ENCODE measurements around the gene TBC1D23. TPM values are rescaled to one million over a fixed set of nuclear protein-coding genes. Genes with fewer than 3 reads are reported as not detected.
"Not testable (repeated sequence)": the region's sequence is repeated elsewhere in the genome, so short reads cannot be mapped to it uniquely, and the experiment has no call there.

The TBC1D23 gene
- total and polyA plus RNA-seq, 7 experiments from 2014 or later = 14.0 to 42.4 (median 31.9) TPM

DNA sequence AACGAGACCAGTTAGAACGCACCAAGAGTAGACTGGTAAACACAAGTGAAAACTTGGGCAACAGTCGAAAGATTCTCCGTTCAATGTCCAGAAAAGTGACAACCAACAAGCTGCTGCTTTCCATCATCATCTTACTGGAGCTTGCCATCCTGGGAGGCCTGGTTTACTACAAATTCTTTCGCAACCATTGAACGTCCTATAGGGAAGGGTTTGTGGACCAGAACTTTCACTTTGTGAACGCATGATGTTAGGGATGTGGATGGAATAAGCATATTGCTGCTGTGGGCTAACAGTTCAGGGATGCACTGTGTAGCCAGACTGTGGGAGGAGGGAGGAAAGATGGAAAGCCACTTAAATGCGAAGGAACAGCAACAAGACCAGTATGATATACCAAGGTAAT is 34.9 kb upstream of the TBC1D23 start:
- Mint-ChIP-seq H3K27ac (no peak overlapping the region), H3K27me3 (peaks cover 0 to 6% (median 0%) of the 10 kb centered on the region in 5 donors), H3K4me3 (no peak overlapping the region), H3K36me3 (peaks cover 0 to 2% (median 0%) of the 10 kb centered on the region in 5 donors), H3K9me3 (peaks cover 0 to 2% (median 0%) of the 10 kb centered on the region in 11 donors), H3K4me1 (peaks cover 4 to 14% (median 6%) of the 10 kb centered on the region in 7 donors)
- ATAC-seq = no peak
- intact Hi-C loops (cut with micrococcal nuclease) = no loop called here
- Histone ChIP-seq H3K4me3 (ENCODE audit: low read length) (no peak overlapping the region), H3K27me3 (ENCODE audit: control insufficient read depth in 2 of 2, insufficient read depth in 2 of 2, low read length in 2 of 2) (no peaks in the 10 kb centered on the region), H3K4me1 (ENCODE audit: control insufficient read depth in 2 of 2, insufficient read depth in 2 of 2, low read length in 2 of 2) (no peaks in the 10 kb centered on the region), H3K27ac (ENCODE audit: low read depth, low read length) (no peak overlapping the region), H3K9me3 (ENCODE audit: control insufficient read depth in 2 of 3, low read length in 3 of 3) (no peaks in the 10 kb centered on the region), H3K36me3 (ENCODE audit: control insufficient read depth in 2 of 3, insufficient read depth in 3 of 3, low read length in 3 of 3) (no peaks in the 10 kb centered on the region)
- ChIA-PET CTCF (interaction anchor here (0.6 kb wide), 2 partner anchors 1078 to 1728 kb away, joined by 3 to 5 read pairs; partner anchors contain the start of gene OR5K2), POLR2A (no interaction called here)
- DNase-seq = no peak

DNA sequence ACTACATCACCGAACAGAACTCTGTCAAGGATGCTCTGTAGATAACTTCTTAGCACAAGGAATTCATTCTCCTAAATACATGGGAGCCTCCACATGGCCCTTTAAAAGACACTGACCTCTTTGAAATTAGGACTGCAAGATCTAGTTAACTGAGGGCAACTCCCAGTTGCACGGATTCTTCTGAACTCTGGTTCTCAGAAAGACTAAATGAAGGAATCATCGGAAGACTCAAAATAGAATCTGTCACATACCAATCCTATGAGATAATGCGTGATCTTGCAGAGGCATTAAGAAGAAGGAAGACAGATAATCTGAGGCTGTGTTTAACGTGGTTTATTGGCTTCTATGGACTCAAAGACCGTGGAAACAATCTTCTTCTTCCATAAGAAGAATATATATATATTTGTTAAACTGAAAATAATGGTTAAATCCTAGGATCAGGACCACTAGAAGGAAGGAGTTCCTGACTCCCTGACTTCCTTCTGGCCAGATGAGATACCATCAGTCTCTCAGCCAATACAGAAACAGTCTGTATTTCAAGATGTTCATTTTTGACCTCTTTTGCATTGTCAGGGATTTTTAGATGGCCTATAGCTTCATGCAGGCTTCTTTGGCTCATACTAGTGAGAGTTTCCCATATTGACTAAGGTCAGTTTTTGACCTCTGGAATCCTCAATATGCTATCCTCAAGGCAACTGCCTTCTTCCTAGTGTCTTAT is 33.9 kb upstream of the TBC1D23 start:
- Mint-ChIP-seq H3K27me3 (peaks cover 0 to 3% (median 0%) of the 10 kb centered on the region in 5 donors), H3K27ac (no peak overlapping the region), H3K9me3 (peaks cover 0 to 2% (median 0%) of the 10 kb centered on the region in 11 donors), H3K4me3 (no peak overlapping the region), H3K36me3 (peaks cover 0 to 2% (median 0%) of the 10 kb centered on the region in 5 donors), H3K4me1 (peaks cover 4 to 13% (median 6%) of the 10 kb centered on the region in 7 donors)
- Histone ChIP-seq H3K27me3 (ENCODE audit: control insufficient read depth in 2 of 2, insufficient read depth in 2 of 2, low read length in 2 of 2) (no peaks in the 10 kb centered on the region), H3K27ac (ENCODE audit: low read depth, low read length) (no peak overlapping the region), H3K4me1 (ENCODE audit: control insufficient read depth in 2 of 2, insufficient read depth in 2 of 2, low read length in 2 of 2) (no peaks in the 10 kb centered on the region), H3K36me3 (ENCODE audit: control insufficient read depth in 2 of 3, insufficient read depth in 3 of 3, low read length in 3 of 3) (no peaks in the 10 kb centered on the region), H3K9me3 (ENCODE audit: control insufficient read depth in 2 of 3, low read length in 3 of 3) (no peaks in the 10 kb centered on the region), H3K4me3 (ENCODE audit: low read length) (no peak overlapping the region)
- ChIA-PET POLR2A (no interaction called here), CTCF (interaction anchor here (0.6 kb wide), 2 partner anchors 1077 to 1729 kb away, joined by 3 to 5 read pairs; partner anchors contain the start of gene OR5K2)
- no peak for DNase-seq
- intact Hi-C loops (cut with micrococcal nuclease) = no loop called here
- no peak for ATAC-seq

GRCh38 chr3:100227511-100227921 is 33.3 kb upstream of the TBC1D23 start:
- H3K36me3 Mint-ChIP-seq = peaks cover 0 to 2% (median 0%) of the 10 kb centered on the region in 5 donors
- no peak overlapping the region for H3K27ac Mint-ChIP-seq
- H3K4me1 Mint-ChIP-seq = peaks cover 4 to 13% (median 6%) of the 10 kb centered on the region in 7 donors
- ChIA-PET CTCF (no interaction called here), POLR2A (no interaction called here)
- Histone ChIP-seq H3K9me3 (ENCODE audit: control insufficient read depth in 2 of 3, low read length in 3 of 3) (no peaks in the 10 kb centered on the region), H3K27me3 (ENCODE audit: control insufficient read depth in 2 of 2, insufficient read depth in 2 of 2, low read length in 2 of 2) (no peaks in the 10 kb centered on the region), H3K27ac (ENCODE audit: low read depth, low read length) (no peak overlapping the region), H3K4me1 (ENCODE audit: control insufficient read depth in 2 of 2, insufficient read depth in 2 of 2, low read length in 2 of 2) (no peaks in the 10 kb centered on the region), H3K36me3 (ENCODE audit: control insufficient read depth in 2 of 3, insufficient read depth in 3 of 3, low read length in 3 of 3) (no peaks in the 10 kb centered on the region), H3K4me3 (ENCODE audit: low read length) (no peak overlapping the region)
- H3K9me3 Mint-ChIP-seq = peaks cover 0 to 2% (median 0%) of the 10 kb centered on the region in 11 donors
- no peak overlapping the region for H3K4me3 Mint-ChIP-seq
- no peak for DNase-seq
- intact Hi-C loops (cut with micrococcal nuclease) = no loop called here
- ATAC-seq = no peak
- peaks cover 0 to 5% (median 0%) of the 10 kb centered on the region in 5 donors for H3K27me3 Mint-ChIP-seq

GRCh38 chr3:100228247-100228646 is 32.5 kb upstream of the TBC1D23 start:
- no peaks in the 10 kb centered on the region for H3K27me3 ChIP-seq (ENCODE audit: control insufficient read depth in 2 of 2, insufficient read depth in 2 of 2, low read length in 2 of 2)
- no peaks in the 10 kb centered on the region for H3K4me1 ChIP-seq (ENCODE audit: control insufficient read depth in 2 of 2, insufficient read depth in 2 of 2, low read length in 2 of 2)
- H3K9me3 ChIP-seq (ENCODE audit: control insufficient read depth in 2 of 3, low read length in 3 of 3) = no peaks in the 10 kb centered on the region
- no peak for DNase-seq
- H3K36me3 ChIP-seq (ENCODE audit: control insufficient read depth in 2 of 3, insufficient read depth in 3 of 3, low read length in 3 of 3) = no peaks in the 10 kb centered on the region
- Mint-ChIP-seq H3K9me3 (peaks cover 0 to 2% (median 0%) of the 10 kb centered on the region in 11 donors), H3K27me3 (peaks cover 0 to 6% (median 0%) of the 10 kb centered on the region in 5 donors), H3K4me3 (no peak overlapping the region), H3K36me3 (peaks cover 0 to 2% (median 0%) of the 10 kb centered on the region in 5 donors), H3K27ac (peak overlapping the region in 2 of 9 donors; percentile 6 to 16), H3K4me1 (peaks cover 4 to 13% (median 6%) of the 10 kb centered on the region in 7 donors)
- no peak overlapping the region for H3K27ac ChIP-seq (ENCODE audit: low read depth, low read length)
- intact Hi-C loops (cut with micrococcal nuclease) = no loop called here
- CTCF ChIA-PET = no interaction called here
- ATAC-seq = no peak
- no peak overlapping the region for H3K4me3 ChIP-seq (ENCODE audit: low read length)
- POLR2A ChIA-PET = no interaction called here

GRCh38 chr3:100229188-100229587 is 31.6 kb upstream of the TBC1D23 start:
- CTCF ChIA-PET, POLR2A ChIA-PET: not testable (repeated sequence)
- H3K27ac Mint-ChIP-seq = peak overlapping the region in 2 of 9 donors; percentile 34 to 54

GRCh38 chr3:100230710-100231109 is 30.1 kb upstream of the TBC1D23 start:
- peaks cover 0 to 19% (median 0%) of the 10 kb centered on the region in 5 donors for H3K27me3 Mint-ChIP-seq
- H3K4me1 Mint-ChIP-seq = peaks cover 4 to 13% (median 6%) of the 10 kb centered on the region in 7 donors
- H3K27ac ChIP-seq (ENCODE audit: low read depth, low read length) = no peak overlapping the region
- no peaks in the 10 kb centered on the region for H3K9me3 ChIP-seq (ENCODE audit: control insufficient read depth in 2 of 3, low read length in 3 of 3)
- peaks cover 0 to 2% (median 0%) of the 10 kb centered on the region in 5 donors for H3K36me3 Mint-ChIP-seq
- POLR2A ChIA-PET = no interaction called here
- no peak overlapping the region for H3K4me3 ChIP-seq (ENCODE audit: low read length)
- H3K36me3 ChIP-seq (ENCODE audit: control insufficient read depth in 2 of 3, insufficient read depth in 3 of 3, low read length in 3 of 3) = no peaks in the 10 kb centered on the region
- no peak for DNase-seq
- no peak for ATAC-seq
- no peak overlapping the region for H3K4me3 Mint-ChIP-seq
- H3K27ac Mint-ChIP-seq = no peak overlapping the region
- H3K27me3 ChIP-seq (ENCODE audit: control insufficient read depth in 2 of 2, insufficient read depth in 2 of 2, low read length in 2 of 2) = no peaks in the 10 kb centered on the region
- intact Hi-C loops (cut with micrococcal nuclease) = no loop called here
- CTCF ChIA-PET = no interaction called here
- H3K9me3 Mint-ChIP-seq = peaks cover 0 to 2% (median 0%) of the 10 kb centered on the region in 11 donors
- H3K4me1 ChIP-seq (ENCODE audit: control insufficient read depth in 2 of 2, insufficient read depth in 2 of 2, low read length in 2 of 2) = no peaks in the 10 kb centered on the region

More at GRCh38 chr3:100229188-100229587, 31.6 kb upstream of the TBC1D23 start:
- H3K4me3 Mint-ChIP-seq; H3K4me3 ChIP-seq (ENCODE audit: low read length); H3K27ac ChIP-seq (ENCODE audit: low read depth, low read length); H3K36me3 ChIP-seq (ENCODE audit: control insufficient read depth in 2 of 3, insufficient read depth in 3 of 3, low read length in 3 of 3); H3K4me1 ChIP-seq (ENCODE audit: control insufficient read depth in 2 of 2, insufficient read depth in 2 of 2, low read length in 2 of 2); H3K27me3 ChIP-seq (ENCODE audit: control insufficient read depth in 2 of 2, insufficient read depth in 2 of 2, low read length in 2 of 2); H3K36me3 Mint-ChIP-seq; H3K9me3 ChIP-seq (ENCODE audit: control insufficient read depth in 2 of 3, low read length in 3 of 3); H3K9me3 Mint-ChIP-seq; ATAC-seq; intact Hi-C loops (cut with micrococcal nuclease); DNase-seq: not testable (repeated sequence)
- peaks cover 0 to 11% (median 0%) of the 10 kb centered on the region in 5 donors for H3K27me3 Mint-ChIP-seq
- H3K4me1 Mint-ChIP-seq = peaks cover 4 to 13% (median 6%) of the 10 kb centered on the region in 7 donors
